Thymus (tissue), 11 donors: ENCODE measurements around the gene EMC8. TPM values are rescaled to one million over a fixed set of nuclear protein-coding genes. Genes with fewer than 3 reads are reported as not detected.

ENCODE experiments used
- DNase-seq, 9 donors: peaks; one replicate each; pipeline ENCODE4 v3.0.0-alpha.2; 2013; ENCODE audit warnings: low spot score in 9 of 9, low read depth in 6 of 9, missing footprints in 1 of 9
- H3K27ac ChIP-seq, 2 donors: one replicate each; pipeline ENCODE4 v1.5.1; 2013; ENCODE audit warnings: control low read depth in 1 of 2, low read depth in 1 of 2, low read length in 1 of 2, mild to moderate bottlenecking in 1 of 2, moderate library complexity in 1 of 2
- H3K27me3 ChIP-seq, 2 donors: one replicate each; pipeline ENCODE4 v1.5.1; 2013; ENCODE audit warnings: low read length in 1 of 2; ENCODE audit not compliant: control insufficient read depth in 2 of 2, insufficient read depth in 1 of 2
- H3K36me3 ChIP-seq, 2 donors: one replicate each; pipeline ENCODE4 v1.5.1; 2013; ENCODE audit warnings: low read length in 1 of 2, mild to moderate bottlenecking in 1 of 2, moderate library complexity in 1 of 2; ENCODE audit not compliant: control insufficient read depth in 2 of 2, insufficient read depth in 2 of 2
- H3K4me1 ChIP-seq, 2 donors: one replicate each; pipeline ENCODE4 v1.5.1; 2013; ENCODE audit warnings: low read length in 2 of 2; ENCODE audit not compliant: control insufficient read depth in 2 of 2, insufficient read depth in 2 of 2
- H3K4me3 ChIP-seq, 2 donors: one replicate each; pipeline ENCODE4 v1.5.1; 2013; ENCODE audit warnings: low read length in 2 of 2, control low read depth in 1 of 2, mild to moderate bottlenecking in 1 of 2
- H3K9me3 ChIP-seq, 2 donors: one replicate each; pipeline ENCODE4 v1.5.1; 2013; ENCODE audit warnings: low read length in 1 of 2, mild to moderate bottlenecking in 1 of 2; ENCODE audit not compliant: control insufficient read depth in 2 of 2, insufficient read depth in 1 of 2
- WGBS: extraction: QIAGEN DNeasy Blood & Tissue Kit; methylation state at CpG from one replicate; pipeline ENCODE4 v1.1.7; 2013; 5-methylcytosine and 5-hydroxymethylcytosine counted together
- polyA plus RNA-seq: library from polyadenylated mRNA; stranded (reverse); fragments of 200-250 nt; gene quantifications from one replicate; pipeline ENCODE4 v1.2.3, GENCODE V29; 2013
- total RNA-seq: library from RNA; stranded (reverse); fragments of 120-200 nt; gene quantifications from one replicate; pipeline ENCODE4 v1.2.4, GENCODE V29; 2013
- donor health status: healthy.

Gene EMC8
- total and polyA plus RNA-seq, 2 donors = 16.8 to 22.2 TPM

GRCh38 chr16:85844169-85844481 is 44.8 kb upstream of the EMC8 start:
- peaks cover 0 to 11% of the 10 kb centered on the region in 2 donors for H3K27me3 ChIP-seq
- H3K4me1 ChIP-seq = peaks cover 3 to 14% of the 10 kb centered on the region in 2 donors
- DNase-seq = no peak
- peaks cover 0 to 3% of the 10 kb centered on the region in 2 donors for H3K9me3 ChIP-seq
- H3K4me3 ChIP-seq = no peak overlapping the region
- H3K27ac ChIP-seq = no peak overlapping the region
- no peaks in the 10 kb centered on the region for H3K36me3 ChIP-seq

- Histone ChIP-seq H3K9me3 (peaks cover 0 to 3% of the 10 kb centered on the region in 2 donors), H3K36me3 (no peaks in the 10 kb centered on the region), H3K4me3 (no peak overlapping the region), H3K27ac (no peak overlapping the region), H3K4me1 (peaks cover 3 to 14% of the 10 kb centered on the region in 2 donors), H3K27me3 (peaks cover 0 to 11% of the 10 kb centered on the region in 2 donors)
- DNase-seq = no peak
- 95% methylated on average over 11 of the region's 11 CpGs for WGBS
These were observed 44.3 kb upstream of the EMC8 start for GRCh38 chr16:85843471-85844168.

- H3K4me3 ChIP-seq = no peak overlapping the region
- no peak overlapping the region for H3K27ac ChIP-seq
- peaks cover 0 to 3% of the 10 kb centered on the region in 2 donors for H3K9me3 ChIP-seq
- 98% methylated on average over 9 of the region's 9 CpGs for WGBS
- H3K27me3 ChIP-seq = peaks cover 0 to 11% of the 10 kb centered on the region in 2 donors
- no peaks in the 10 kb centered on the region for H3K36me3 ChIP-seq
- H3K4me1 ChIP-seq = peaks cover 3 to 12% of the 10 kb centered on the region in 2 donors
- no peak for DNase-seq
These were observed 43.5 kb upstream of the EMC8 start for GRCh38 chr16:85842848-85843247.

- no peaks in the 10 kb centered on the region for H3K36me3 ChIP-seq
- peaks cover 0 to 11% of the 10 kb centered on the region in 2 donors for H3K27me3 ChIP-seq
- no peak for DNase-seq
- no peak overlapping the region for H3K27ac ChIP-seq
- WGBS = 95% methylated on average over 9 of the region's 9 CpGs
- peaks cover 3 to 9% of the 10 kb centered on the region in 2 donors for H3K4me1 ChIP-seq
- H3K9me3 ChIP-seq = peaks cover 0 to 3% of the 10 kb centered on the region in 2 donors
- no peak overlapping the region for H3K4me3 ChIP-seq
These were observed 43.1 kb upstream of the EMC8 start for GRCh38 chr16:85842435-85842834.

- peaks cover 0 to 3% of the 10 kb centered on the region in 2 donors for H3K9me3 ChIP-seq
- H3K4me3 ChIP-seq = no peak overlapping the region
- no peak overlapping the region for H3K27ac ChIP-seq
- WGBS = 98% methylated on average over 10 of the region's 10 CpGs
- no peak for DNase-seq
- no peaks in the 10 kb centered on the region for H3K36me3 ChIP-seq
- H3K4me1 ChIP-seq = peaks cover 3 to 9% of the 10 kb centered on the region in 2 donors
- H3K27me3 ChIP-seq = peaks cover 0 to 13% of the 10 kb centered on the region in 2 donors
These were observed 41.5 kb upstream of the EMC8 start for GRCh38 chr16:85840801-85841200.

GRCh38 chr16:85840395-85840794 is 41.1 kb upstream of the EMC8 start:
- peaks cover 0 to 13% of the 10 kb centered on the region in 2 donors for H3K27me3 ChIP-seq
- WGBS = 98% methylated on average over 9 of the region's 9 CpGs

GRCh38 chr16:85839681-85840240 is 40.4 kb upstream of the EMC8 start:
- 71% methylated on average over 24 of the region's 24 CpGs for WGBS
- H3K27ac ChIP-seq = no peak overlapping the region
- H3K36me3 ChIP-seq = no peaks in the 10 kb centered on the region
- H3K9me3 ChIP-seq = peaks cover 0 to 3% of the 10 kb centered on the region in 2 donors
- no peak for DNase-seq
- peaks cover 0 to 13% of the 10 kb centered on the region in 2 donors for H3K27me3 ChIP-seq
- no peak overlapping the region for H3K4me3 ChIP-seq
- H3K4me1 ChIP-seq = peaks cover 1 to 4% of the 10 kb centered on the region in 2 donors

More at GRCh38 chr16:85840395-85840794, 41.1 kb upstream of the EMC8 start:
- DNase-seq = no peak
- Histone ChIP-seq H3K27ac (no peak overlapping the region), H3K36me3 (no peaks in the 10 kb centered on the region), H3K4me3 (no peak overlapping the region), H3K9me3 (peaks cover 0 to 3% of the 10 kb centered on the region in 2 donors), H3K4me1 (peaks cover 3 to 9% of the 10 kb centered on the region in 2 donors)

GRCh38 chr16:85838876-85839585 is 39.7 kb upstream of the EMC8 start:
- Histone ChIP-seq H3K27ac (no peak overlapping the region), H3K27me3 (peaks cover 0 to 13% of the 10 kb centered on the region in 2 donors), H3K4me3 (no peak overlapping the region), H3K4me1 (no peaks in the 10 kb centered on the region), H3K9me3 (peaks cover 0 to 10% of the 10 kb centered on the region in 2 donors), H3K36me3 (no peaks in the 10 kb centered on the region)
- no peak for DNase-seq
- WGBS = 96% methylated on average over 21 of the region's 21 CpGs

GRCh38 chr16:85838381-85838780 is 39.0 kb upstream of the EMC8 start:
- Histone ChIP-seq H3K27ac (no peak overlapping the region), H3K4me3 (no peak overlapping the region), H3K36me3 (no peaks in the 10 kb centered on the region), H3K4me1 (no peaks in the 10 kb centered on the region), H3K27me3 (peaks cover 0 to 12% of the 10 kb centered on the region in 2 donors), H3K9me3 (peaks cover 0 to 10% of the 10 kb centered on the region in 2 donors)
- DNase-seq = peak in 1 of 9 donors; percentile 12
- 90% methylated on average over 11 of the region's 11 CpGs for WGBS
